RPMI8226 (cell line): Measurements from ENCODE around the gene CYFIP2.

Experiments
- DNase-seq: peaks from one replicate; pipeline ENCODE4 v3.0.0-alpha.2; 2015

Gene CYFIP2

DNA sequence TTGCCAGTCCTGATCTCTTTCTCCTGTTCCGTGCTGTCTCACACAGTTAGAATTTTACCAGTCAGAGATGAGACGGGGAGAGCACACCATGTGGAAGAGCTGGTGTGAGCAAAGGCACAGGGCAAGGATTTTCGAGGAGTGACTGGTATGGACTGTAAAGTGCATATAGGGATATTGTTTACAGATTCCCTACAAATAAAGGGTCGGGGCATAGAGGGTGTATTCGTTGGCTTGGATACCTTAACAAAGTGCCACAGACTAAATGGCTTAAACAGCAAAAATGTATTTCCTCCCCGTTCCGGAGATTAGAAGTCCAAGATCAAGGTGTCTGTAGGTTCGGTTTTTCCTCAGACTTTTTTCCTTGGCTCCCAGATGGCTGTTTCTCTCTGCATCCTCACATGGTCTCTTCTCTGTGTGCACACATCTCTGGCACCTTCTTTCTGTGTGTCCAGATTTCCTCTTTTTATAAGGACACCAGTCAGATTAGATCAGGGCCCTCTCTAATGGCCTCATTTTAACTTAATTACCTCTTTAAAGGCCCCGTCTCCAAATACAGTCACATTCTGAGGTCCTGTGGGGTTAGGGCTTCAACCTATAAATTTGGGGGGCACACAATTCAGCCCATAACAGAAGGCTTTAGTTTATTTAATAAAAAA lies 23.4 kb downstream of the CYFIP2 start:
- DNase-seq = no peak

DNA sequence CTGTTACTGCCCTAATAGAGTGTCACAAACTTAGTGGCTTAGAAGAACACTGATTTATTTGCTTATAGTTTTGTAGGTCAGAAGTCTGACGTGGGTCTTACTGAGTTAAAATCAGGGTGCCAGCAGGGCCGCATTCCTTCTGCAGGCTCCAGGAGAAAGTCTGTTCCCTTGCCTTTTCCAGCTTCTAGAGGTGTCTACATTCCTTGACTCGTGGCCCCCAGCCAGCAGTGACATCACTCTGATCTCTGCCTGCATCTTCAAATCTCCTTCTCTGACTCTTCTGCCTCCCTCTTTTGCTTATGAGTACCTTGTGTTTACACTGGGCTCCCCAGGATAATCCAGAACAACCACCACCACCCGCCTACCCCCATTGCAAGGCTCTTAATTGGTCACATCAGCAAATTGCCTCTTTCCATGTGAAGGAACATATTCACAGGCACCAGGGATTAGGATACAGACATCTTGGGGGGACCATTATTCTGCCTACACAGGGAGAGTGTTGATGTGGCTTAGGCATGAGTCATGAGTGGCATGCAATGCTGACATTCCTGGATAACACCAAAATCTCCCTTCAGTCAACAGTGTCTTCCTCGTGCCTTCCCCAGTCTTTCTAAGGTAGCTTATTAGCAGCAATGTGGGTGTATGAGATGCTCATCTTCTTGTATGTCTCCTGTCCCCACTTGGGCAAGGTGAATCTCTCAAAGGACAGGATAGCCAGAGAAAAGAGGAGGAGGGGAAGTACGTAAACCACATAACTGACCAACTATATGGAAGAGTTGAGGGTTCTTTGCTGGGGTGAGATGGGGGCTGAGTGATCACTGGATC lies 24.4 kb downstream of the CYFIP2 start:
- DNase-seq = no peak

DNA sequence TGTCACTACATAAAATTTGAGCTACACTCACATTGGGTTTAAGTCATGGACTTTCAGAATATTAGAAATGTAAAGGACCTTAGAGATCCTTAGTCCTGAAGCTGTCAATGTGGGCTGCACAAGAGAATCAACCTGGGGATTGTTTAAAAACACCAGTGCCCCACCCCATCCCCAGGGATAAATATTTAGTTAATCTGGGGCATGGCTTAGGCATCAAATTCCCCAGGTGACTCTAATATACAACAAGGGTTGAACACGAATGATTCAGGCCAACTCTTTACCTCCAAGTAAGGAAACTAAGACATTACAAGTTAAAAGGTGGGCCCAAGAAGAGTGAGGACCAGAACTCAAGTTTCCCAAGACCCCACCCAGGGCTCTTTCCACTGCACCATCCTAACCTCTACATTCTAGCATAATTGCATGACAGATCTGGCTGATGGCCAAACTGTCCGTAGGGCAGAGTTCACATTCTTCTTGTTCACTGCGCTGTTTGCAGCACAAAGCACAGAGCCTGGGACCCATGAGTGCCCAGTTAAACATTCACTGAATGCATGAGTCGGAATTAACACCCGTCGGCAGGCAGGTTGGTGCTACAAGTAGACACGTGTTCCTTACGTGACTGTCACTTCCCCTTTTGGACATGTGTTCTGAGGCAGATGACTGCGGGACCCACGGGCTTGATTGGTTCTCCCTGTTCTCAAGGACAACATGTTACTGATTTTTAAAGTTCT lies 25.2 kb downstream of the CYFIP2 start:
- no peak for DNase-seq

DNA sequence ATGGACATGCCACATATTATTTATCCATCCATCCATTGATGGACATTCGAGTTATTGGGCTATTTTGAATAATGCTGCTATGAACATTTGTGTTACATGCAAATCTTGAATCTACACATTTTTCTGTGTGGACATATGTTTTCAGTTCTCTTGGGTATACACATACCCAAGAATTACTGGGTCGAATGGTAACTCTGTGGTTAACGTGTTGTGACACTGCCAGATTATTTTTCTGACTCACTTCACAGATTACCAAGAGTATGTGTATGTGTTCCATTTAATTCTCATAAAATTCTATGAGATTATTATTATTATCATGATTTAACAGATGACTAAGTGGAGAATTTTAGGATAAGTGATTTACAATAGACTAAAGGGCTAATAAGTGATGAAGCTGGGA lies 26.7 kb downstream of the CYFIP2 start:
- no peak for DNase-seq

DNA sequence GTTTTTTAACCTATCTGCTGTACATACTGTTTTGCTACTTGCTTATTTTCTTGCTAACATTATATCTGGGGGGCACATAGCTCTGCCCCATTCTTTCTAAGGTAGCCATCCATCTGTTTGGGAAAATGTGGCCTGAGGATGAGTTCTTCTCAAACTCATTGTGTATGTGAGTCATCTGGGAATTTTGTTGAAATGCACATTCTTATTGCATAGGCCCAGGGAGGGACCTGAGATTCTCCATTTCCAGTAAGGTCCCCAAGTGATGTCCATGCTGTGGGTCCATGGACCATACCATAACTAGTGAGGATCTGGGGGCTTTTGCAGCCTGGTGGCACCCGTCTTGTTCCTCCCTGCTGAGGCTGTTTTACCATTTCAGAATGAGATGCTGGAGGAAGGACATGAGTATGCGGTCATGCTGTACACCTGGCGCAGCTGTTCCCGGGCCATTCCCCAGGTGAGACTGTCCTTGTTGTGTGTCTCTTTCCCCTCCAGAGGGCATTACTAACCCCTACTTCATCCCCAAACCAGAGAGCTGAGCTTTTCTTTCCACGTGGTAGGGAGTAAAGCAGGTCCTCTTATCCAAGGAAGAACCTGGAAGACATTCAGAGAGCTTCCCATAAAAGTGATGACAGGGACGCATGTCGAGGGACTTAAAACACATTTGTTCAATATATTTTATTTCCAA lies 28.6 kb downstream of the CYFIP2 start:
- DNase-seq = no peak

DNA sequence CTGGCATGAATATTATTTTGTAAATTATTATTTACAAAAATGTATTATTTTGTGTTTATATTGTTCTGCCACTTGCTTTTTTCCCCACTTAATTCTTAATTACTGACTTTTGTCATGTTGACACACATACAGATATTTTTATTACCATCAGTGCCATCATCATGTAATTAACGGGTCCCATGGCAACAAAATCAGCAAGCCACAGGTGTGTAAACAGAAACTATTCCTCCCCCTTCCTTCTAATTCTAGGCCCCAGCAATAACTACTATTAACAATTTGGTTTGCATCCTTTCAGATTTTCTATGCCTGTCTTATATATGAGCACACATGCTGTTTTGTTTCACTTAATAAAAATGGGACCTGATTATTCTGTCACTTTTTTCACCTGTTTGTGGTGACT lies 29.3 kb downstream of the CYFIP2 start:
- no peak for DNase-seq

DNA sequence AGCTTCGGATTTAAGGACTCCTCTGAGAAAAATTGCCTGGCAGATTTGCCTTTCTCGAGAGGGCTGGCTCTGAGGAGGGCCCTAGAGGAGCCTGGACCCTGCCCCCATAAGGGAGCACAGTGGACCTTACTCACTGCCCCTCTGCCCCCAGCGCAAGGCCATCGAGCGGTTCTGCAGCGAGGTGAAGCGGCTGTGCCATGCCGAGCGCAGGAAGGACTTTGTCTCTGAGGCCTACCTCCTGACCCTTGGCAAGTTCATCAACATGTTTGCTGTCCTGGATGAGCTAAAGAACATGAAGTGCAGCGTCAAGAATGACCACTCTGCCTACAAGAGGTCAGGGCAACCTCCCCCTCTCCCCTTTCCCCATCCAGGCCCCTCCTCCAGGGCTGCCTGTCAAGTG lies 34.6 kb downstream of the CYFIP2 start:
- no peak for DNase-seq

DNA sequence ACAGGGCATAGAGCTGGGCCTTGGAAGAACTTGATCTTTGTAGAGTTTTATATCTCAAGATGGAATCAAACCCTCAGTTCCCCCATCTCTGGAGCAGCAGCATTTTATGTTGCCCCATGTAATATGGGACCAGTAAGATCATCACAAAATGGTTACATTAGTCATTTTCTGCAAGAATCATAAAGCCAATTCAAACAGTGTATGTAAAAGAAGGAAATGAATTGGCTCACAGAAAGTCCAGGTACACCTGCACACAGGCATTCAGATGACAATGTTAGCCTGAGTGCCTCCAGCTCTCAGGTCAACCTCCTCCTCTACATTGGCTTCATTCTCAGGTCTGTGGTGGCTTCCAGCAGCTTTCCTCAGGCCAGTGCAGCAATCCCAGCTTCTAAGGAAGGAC lies 35.1 kb downstream of the CYFIP2 start:
- no peak for DNase-seq

DNA sequence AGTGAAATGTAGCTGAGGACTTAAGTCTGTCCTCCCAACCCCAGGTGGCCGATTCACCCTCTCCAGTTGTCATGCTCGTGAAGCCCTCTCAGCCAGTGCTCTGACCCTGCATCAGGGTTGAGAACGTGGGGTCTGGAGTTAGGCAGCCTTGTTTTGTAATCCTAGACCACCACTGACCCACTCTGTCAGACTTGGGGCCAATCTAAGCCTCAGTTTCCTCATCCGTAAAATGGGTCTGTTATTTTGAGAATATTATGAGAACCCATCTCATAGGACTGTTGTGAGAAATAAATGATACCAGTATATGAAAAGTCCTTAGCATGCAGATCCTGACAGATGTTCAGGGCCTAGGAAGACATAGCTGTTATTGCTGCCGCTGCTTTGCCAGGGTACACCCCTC lies 37.1 kb downstream of the CYFIP2 start:
- no peak for DNase-seq

DNA sequence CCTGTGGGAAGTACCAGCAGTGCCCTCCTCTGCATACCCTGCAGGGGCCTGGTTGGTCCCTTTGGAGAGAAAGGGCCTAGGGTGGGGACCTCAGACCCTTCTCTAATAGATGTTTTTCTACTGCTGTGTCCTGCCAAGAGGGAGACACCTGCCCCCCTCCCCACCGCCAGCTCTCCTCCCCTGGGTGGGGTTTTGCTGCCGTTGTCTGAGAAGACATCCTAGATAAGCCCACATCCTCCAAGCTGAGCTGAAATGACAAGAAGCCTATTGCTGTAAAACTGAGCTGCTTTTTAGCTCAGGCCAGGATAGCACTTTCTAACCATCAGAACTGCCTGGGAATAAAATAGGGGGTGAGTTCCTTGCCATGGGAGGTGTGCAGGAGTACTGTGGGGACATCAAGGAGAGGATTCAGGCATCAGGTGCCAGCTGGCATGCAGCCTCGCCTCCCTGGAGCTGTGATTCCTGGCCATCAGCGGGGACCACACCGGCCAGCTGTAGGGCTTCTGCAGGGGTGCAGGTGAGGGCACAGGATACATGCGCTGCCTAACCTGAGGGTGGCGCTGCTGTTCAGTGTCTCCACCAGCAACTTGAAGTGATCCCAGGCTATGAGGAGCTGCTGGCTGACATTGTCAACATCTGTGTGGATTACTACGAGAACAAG lies 37.9 kb downstream of the CYFIP2 start:
- DNase-seq = peak; percentile 11

DNA sequence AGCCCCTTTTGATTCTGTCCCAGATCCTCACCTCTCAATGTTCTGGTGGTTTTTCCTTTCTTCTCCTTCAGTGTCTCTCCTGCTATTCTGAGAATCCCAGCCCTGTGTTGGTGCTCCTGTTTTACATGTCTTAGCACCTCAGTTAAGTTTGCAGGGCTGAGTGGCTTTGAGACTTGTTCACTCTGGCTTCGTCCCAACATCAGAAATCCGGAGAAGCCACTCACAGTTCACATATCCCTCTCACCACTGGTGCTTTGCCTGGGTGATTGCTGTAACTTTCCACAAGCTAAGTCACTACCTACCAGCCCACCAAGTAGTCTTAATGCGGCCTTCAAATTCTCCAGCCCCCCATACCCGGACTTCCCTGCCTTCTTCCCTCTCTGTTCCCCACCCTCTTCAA lies 40.2 kb downstream of the CYFIP2 start:
- DNase-seq = no peak

DNA sequence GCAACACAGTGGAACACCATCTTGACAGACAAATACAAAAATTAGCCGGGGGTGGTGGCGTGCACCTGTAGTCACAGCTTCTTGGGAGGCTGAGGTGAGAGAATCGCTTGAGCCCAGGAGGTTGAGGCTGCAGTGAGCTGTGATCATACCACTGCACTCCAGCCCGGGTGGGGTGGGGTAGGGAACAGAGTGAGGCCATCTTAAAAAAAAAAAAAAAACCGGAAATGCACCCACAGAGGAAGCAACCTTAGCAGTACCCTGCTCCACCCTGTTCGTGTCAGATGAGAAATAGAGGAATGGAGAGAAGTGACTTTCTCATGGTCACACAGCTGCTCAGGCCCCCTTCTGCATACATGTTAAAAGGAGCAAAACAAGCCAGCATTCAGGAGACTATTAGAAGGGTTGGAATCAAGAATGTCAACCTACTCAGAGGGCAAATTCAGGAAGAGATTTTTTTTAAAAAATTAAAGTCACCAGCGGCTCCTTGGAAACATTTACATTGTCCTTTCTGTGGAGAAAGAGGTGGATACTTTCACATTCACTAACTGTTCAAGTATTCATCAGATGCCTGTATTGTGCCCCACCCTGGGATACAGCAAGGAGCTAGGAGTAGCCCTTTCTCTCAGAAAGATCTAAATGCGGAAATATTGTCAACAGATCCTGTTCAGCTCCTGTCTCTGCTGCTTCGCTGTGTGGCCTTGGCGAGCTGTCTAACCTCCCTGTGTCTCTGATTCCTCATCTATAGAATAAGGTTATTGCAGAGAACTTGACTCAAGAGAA lies 41.0 kb downstream of the CYFIP2 start:
- no peak for DNase-seq

DNA sequence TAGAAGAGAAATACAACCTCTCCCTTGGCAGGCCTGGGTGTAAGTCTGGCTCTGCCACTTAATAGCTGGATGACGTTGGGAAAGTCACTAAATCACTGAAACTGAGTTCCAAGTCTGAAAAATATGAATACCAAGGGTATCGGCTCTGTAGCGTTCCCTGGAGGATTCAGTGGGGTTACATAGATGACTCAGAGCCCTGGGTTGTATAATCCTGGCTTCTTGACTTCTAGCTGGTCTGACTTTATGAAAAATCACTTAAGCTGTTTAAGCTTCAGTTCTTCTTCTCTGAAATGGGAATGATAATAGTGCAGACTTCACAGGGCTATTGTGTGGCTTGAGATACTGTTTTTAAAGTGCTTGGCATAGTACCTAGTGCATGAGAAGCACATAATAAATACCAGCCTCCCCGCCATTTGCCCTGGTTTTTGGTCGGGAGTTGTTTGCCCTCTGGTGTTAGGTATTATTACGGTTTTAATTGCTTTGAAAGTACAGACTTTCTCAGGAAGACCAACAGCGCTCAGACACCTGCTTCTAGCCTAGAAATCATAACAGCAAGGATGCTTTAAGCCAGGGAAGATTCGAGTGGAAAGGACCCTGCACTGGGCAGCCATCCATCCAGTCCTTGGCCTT lies 43.0 kb downstream of the CYFIP2 start:
- no peak for DNase-seq

DNA sequence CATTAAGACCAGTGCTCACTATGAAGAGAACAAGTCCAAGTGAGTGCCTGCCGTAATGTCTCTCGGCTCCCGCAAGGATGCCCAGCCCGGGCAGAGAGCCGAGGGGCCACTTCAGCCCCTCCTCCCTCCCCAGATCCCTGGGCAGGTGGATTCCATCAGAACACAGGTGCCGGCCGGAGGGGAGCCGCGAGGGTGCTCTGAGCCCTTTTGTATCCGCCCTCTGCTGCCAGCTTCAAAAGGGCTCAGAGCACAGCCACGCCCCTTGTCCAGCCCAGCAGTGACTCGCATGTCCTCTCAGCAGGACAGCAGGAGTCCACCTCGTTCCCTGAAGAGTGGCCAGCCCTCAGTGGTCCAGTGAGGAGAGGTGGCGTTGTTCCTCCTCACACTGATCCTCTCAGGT lies 43.9 kb downstream of the CYFIP2 start:
- DNase-seq = no peak

DNA sequence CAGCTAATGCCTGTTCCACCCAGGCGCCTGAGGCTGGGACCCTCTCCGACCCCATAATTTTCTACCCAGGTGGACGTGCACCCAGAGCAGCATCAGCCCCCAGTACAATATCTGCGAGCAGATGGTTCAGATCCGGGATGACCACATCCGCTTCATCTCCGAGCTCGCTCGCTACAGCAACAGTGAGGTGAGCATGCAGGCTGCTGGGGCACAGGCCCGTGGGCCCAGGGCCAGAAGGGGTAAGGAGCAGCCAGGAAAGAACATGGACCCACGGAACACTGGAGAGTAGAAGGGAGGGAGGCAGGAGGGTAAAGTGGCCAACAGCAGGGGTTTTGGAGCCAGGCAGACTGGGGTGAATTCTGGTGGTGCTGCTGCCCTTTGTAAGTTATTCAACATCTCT lies 45.7 kb downstream of the CYFIP2 start:
- DNase-seq = no peak

DNA sequence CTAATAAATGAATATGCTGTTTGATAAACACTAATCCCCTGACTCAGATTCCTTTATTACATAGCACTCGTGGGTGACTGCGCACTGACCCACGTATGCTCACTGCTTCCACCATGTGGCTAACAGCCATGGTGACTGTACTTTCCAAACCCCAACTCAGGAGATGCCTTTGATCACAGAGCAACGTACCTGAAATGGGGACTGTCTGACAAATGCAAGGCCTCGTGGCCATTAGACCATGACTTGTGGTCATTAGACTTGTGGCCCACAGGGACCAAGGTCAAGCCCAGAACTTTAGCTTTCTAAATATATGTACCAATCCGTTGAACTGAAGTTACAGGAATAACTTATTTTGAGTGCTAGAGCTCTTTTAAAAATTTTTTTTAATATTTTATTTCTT lies 46.6 kb downstream of the CYFIP2 start:
- peak; percentile 46 for DNase-seq

DNA sequence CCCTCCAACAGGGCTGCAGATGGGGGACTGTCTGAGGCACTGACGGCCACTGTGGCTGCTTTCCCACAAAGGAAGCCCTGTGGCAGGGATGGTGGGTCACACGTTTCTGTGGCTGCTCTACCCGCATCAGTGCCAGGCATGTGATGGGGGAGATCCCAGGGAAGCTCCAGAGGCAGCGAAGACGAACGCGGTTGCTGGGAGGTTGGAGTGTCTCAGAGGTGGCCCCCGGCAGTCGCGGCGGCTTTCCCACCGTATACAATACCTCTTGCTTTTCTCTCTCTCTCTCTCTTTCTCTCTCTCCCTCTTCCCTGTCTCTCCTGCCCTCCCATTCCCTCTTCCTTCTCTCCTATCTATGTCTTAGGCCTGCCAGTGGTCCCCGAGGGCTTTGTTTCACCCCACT lies 56.7 kb downstream of the CYFIP2 start:
- DNase-seq = no peak

DNA sequence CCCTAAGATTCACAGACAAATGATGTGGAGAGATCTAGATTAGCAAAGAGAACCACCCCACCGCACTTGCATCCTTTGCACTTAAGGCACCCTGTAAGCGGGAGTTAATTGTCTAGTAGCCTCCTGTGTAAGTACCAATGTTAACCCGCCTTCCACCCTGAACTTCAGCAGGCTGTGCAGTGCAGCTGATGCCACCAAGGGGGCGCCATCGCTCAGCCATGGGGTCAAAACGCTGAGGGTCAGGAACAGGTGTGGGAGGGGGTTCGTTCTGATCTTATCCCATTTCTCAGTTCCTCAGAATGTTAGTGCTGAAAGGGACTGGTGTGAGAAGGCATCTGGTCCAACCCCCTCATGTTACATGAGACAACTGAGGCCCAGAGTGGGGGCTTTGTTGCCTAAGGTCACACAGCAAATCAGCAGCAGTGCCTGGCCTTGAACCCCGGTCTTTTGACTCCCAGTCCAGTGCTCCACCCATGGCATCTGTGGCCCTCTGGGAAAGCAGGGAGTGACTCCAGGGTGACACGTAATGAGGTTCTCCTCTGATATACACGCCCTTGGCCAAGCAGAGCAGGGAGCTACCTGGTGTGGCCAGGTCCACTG lies 57.3 kb downstream of the CYFIP2 start:
- no peak for DNase-seq

DNA sequence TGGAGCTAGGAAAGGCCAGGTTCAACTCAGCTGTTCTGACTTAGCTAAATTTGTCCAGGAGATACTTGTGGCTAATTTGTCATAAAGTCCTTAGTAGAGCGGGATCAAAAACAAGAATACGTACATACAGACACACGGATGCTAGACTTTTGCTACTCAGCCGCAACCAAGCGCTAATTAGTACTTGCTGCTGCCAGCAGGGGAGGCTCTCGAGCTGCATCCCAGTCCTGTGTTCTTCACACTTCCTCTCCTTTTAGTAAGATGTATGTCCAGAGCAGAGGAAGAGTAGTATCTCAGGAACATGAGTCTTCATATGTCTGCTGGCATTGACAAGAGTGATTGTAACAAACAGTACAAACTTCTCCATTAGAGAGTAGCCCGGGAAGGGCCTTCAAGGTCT lies 58.3 kb downstream of the CYFIP2 start:
- no peak for DNase-seq

DNA sequence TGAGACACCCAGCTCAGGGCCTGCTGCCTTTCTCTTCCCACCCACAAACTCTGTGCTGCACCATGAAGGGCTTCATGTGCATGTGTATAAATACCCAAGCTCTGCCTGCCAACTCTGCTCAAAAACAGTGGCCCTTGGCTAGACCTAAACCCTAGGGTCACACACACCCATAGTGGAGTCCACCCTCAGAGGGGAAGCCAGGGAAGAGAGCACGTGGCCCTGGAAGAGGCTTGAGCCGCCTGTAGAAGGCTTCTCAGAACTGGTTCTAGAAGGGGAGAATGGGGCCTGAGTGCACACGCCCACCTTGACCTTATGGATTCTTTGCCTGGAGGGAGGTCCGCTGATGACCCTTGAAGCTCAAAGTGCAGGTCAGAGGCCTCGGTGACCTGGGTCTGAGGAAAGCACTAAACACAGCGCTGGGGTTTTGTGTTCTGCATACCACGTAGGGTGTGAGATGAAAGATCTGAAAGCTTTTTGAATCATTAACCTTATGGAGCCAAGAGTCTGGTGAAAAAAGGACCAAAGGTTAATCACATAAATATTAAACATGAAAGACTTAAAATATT lies 60.6 kb downstream of the CYFIP2 start:
- no peak for DNase-seq

DNA sequence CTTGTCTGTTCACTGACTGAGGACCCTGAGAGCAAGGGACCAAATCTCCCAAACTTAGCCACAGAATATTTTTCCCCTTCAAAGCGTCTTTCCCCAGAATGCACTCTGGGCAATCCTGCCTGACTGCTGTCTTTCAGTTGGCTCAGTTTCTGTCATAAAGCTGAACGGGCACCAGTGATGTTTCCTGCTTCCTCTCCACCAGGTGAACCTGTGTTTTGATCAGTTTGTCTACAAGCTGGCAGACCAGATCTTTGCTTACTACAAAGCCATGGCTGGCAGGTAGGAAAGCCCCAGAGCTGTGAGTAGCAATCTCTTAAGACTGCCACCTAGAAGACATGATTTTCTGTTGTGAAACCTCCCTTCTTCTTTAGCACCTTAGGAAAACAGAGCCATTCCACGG lies 61.8 kb downstream of the CYFIP2 start:
- DNase-seq = no peak
